GM21515 (cell line): ENCODE data around the gene HHAT.

Source experiments
- ATAC-seq: cut with Tn5 transposase; IDR thresholded peaks from one replicate; pipeline ENCODE4 v1.9.1; 2021; ENCODE audit not compliant: unreplicated experiment

HHAT gene

GRCh38 chr1:210532223-210532598 lies 203.5 kb downstream of the HHAT start:
- no peak for ATAC-seq

- ATAC-seq = no peak
Observed at GRCh38 chr1:210535761-210536160, 207.1 kb downstream of the HHAT start.

GRCh38 chr1:210536254-210536961 lies 207.7 kb downstream of the HHAT start:
- no peak for ATAC-seq

- ATAC-seq = no peak
Observed at GRCh38 chr1:210540288-210540687, 211.6 kb downstream of the HHAT start.

- ATAC-seq = no peak
Observed at GRCh38 chr1:210541680-210542358, 213.1 kb downstream of the HHAT start.

DNA sequence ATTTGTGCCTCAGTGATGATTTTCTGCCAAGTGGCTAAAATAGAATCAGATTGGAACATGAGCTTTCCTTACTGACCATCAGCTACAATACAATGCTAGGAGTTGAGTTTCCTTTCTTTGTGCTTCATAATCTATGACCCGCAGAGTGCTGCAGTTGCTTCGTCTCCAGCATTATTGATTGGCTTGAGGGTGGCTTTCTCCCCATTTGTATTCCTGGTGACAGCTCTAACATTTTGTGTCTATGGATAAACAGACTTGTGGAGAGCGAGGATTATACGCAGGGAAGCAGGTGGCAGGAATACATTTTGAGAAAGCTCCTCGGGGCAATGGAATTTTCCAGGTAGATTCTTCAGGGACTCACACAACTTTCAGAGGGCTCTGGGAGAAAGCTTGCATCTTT lies 223.2 kb downstream of the HHAT start:
- no peak for ATAC-seq

- no peak for ATAC-seq
Observed at GRCh38 chr1:210553711-210554110, 225.0 kb downstream of the HHAT start.

GRCh38 chr1:210554382-210554781 lies 225.7 kb downstream of the HHAT start:
- ATAC-seq = no peak

DNA sequence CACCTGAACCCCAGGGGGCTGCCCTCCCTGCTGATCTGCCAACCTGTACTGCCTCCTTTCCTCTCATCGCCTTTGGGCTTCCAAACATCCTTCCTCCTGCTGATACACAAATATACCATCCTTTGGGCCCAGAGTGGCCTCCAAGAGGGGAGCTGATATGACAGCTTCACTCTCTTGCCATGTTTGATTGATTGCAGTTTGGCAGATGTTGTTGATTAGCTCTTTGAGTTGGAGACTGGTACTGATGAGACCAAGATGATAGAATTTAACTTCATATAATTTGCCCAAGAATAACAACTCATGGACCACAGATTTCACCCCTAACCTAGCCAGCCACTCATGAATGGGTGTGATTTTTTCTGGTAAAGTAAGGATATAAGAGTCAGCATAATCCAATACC lies 227.8 kb downstream of the HHAT start:
- ATAC-seq = no peak

GRCh38 chr1:210557426-210558077 lies 228.8 kb downstream of the HHAT start:
- ATAC-seq = no peak

DNA sequence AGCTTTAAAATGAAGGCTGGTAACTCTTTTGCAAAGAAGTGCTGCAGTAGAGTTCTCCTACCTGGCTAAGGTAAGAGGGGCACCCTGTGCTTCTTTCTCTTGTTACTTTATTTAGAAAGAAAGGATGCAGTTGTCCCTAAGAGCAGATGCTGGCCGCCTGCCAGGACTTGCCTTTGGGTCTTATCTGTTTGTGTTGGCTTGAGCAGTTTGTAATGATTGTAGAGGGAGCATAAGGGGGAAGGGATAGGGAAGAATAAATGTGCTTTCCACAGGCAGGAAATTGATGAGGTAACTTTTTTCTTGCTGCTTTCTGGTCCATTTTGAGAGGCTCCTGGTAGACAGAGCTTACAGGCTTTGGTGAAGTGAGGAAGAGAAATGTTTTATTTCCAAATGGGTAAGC lies 229.6 kb downstream of the HHAT start:
- ATAC-seq = no peak

- no peak for ATAC-seq
Observed at GRCh38 chr1:210565306-210565705, 236.6 kb downstream of the HHAT start.

- no peak for ATAC-seq
Observed at GRCh38 chr1:210568631-210569030, 239.9 kb downstream of the HHAT start.

DNA sequence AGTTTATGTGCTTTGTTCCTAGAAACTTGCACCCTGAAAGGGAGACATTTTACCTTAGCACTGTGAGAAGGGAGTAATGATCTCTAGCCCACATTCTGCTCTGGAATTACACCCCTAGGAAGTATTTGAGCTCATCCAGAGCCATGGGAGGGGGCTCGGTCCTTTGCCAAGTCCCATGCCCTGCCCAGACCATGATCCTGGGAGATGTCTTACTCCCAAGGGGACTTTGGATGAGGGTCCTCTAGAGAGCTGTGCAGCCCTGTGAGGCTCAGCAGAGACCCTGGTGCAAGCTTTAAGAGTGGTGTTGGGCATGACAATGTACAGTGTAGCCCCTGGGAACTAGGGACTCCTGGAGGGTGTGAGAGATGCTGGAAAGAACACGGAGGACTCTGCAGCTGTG lies 241.4 kb downstream of the HHAT start:
- ATAC-seq = no peak

- ATAC-seq = no peak
Observed at GRCh38 chr1:210571356-210572284, 242.9 kb downstream of the HHAT start.

- no peak for ATAC-seq
Observed at GRCh38 chr1:210573141-210573540, 244.4 kb downstream of the HHAT start.

- no peak for ATAC-seq
Observed at GRCh38 chr1:210582205-210582970, 253.7 kb downstream of the HHAT start.

- peak; percentile 80 for ATAC-seq
Observed at GRCh38 chr1:210584439-210585113, 255.9 kb downstream of the HHAT start.

DNA sequence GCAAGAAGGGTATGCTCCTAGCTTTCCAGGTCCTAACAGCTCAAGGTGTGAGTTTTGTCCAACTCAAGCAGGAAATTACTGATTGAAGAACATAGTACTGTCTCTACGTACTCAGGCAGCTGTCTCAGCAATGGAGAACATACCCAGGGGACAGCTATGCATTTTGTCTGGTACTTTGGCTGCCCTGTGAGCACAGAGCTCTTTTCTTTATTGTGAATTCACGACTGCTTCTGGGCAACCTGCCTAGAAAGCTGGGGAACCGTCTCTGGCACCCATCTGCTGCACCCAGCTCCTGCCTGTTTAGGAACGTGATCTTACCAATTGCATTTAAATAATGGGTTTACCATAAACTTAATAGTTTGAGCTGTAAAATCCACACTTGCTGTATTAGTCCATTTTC lies 258.1 kb downstream of the HHAT start:
- ATAC-seq = no peak

- ATAC-seq = no peak
Observed at GRCh38 chr1:210587566-210587965, 258.9 kb downstream of the HHAT start.
